CD4-positive, alpha-beta memory T cell (primary cell): ENCODE results near the gene CDA. TPM values are rescaled to one million over a fixed set of nuclear protein-coding genes. Genes with fewer than 3 reads are reported as not detected.
A peak's percentile ranks its signal among the peaks of the same experiment; 100 is the strongest.

ENCODE experiments used
- CTCF ChIA-PET: fragments of 350-600 bp; sonication (Branson Sonifier 250); formaldehyde crosslinking; loops from one replicate; lab custom pipeline; 2021; ENCODE audit warnings: inconsistent platforms; ENCODE audit not compliant: partially characterized antibody; lab: Charles Lee
- POLR2A ChIA-PET: fragments of 350-600 bp; sonication (Branson Sonifier 250); formaldehyde crosslinking; loops from one replicate; lab custom pipeline; 2021; ENCODE audit not compliant: partially characterized antibody; lab: Charles Lee
- DNase-seq, 5 donors: peaks; one replicate each; pipeline versions ENCODE4 v3.0.0 to v3.0.0-alpha.2; 2020 to 2022; ENCODE audit warnings: mixed read lengths in 1 of 5
- H3K27ac ChIP-seq: one replicate; pipeline ENCODE4 v1.7.0; 2013; ENCODE audit warnings: low read depth, low read length
- H3K27me3 ChIP-seq: 2 replicates; pipeline ENCODE4 v1.7.0; 2013; ENCODE audit warnings: mild to moderate bottlenecking, low read length, moderate library complexity; ENCODE audit not compliant: insufficient read depth
- H3K36me3 ChIP-seq: 2 replicates; pipeline ENCODE4 v1.7.0; 2013; ENCODE audit warnings: mild to moderate bottlenecking, low read length, moderate library complexity; ENCODE audit not compliant: insufficient read depth
- H3K4me1 ChIP-seq: 2 replicates; pipeline ENCODE4 v1.7.0; 2013; ENCODE audit warnings: mild to moderate bottlenecking, low read length, moderate library complexity; ENCODE audit not compliant: insufficient read depth
- H3K4me3 ChIP-seq, 2 donors: one replicate each; pipeline ENCODE4 v1.7.0; 2013; ENCODE audit warnings: low read length in 2 of 2, mild to moderate bottlenecking in 1 of 2
- H3K9me3 ChIP-seq, 2 donors: one replicate each; pipeline ENCODE4 v1.7.0; 2013; ENCODE audit warnings: low read length in 2 of 2, control low read depth in 1 of 2; ENCODE audit not compliant: control insufficient read depth in 1 of 2
- H3K27ac Mint-ChIP-seq, 7 donors: one replicate each; pipeline ENCODE4 v1.8.0; 2020 to 2021; ENCODE audit warnings: mixed read lengths in 7 of 7, mild to moderate bottlenecking in 6 of 7, inconsistent platforms in 3 of 7, moderate library complexity in 3 of 7
- H3K27me3 Mint-ChIP-seq, 2 donors: one replicate each; pipeline ENCODE4 v1.8.0; 2020 to 2021; ENCODE audit warnings: mixed read lengths in 2 of 2
- H3K36me3 Mint-ChIP-seq, 2 donors: one replicate each; pipeline ENCODE4 v1.8.0; 2020 to 2021; ENCODE audit warnings: mixed read lengths in 2 of 2, inconsistent platforms in 1 of 2, mild to moderate bottlenecking in 1 of 2
- H3K4me1 Mint-ChIP-seq, 4 donors: one replicate each; pipeline ENCODE4 v1.8.0; 2020 to 2021; ENCODE audit warnings: mixed read lengths in 4 of 4, mild to moderate bottlenecking in 1 of 4
- H3K4me3 Mint-ChIP-seq, 8 donors: one replicate each; pipeline ENCODE4 v1.8.0; 2020 to 2021; ENCODE audit warnings: mixed read lengths in 8 of 8, mild to moderate bottlenecking in 7 of 8, moderate library complexity in 6 of 8, inconsistent platforms in 3 of 8
- H3K9me3 Mint-ChIP-seq, 8 donors: one replicate each; pipeline ENCODE4 v1.8.0; 2020 to 2021; ENCODE audit warnings: mixed read lengths in 8 of 8, mild to moderate bottlenecking in 5 of 8, inconsistent platforms in 3 of 8, moderate library complexity in 1 of 8
- intact Hi-C: fragments of 100-400 bp; cut with micrococcal nuclease; formaldehyde crosslinking; loops from one replicate; pipeline ENCODE4 v1.15.1; 2023
- polyA plus RNA-seq, 2 donors: library from polyadenylated mRNA; unstranded; fragments of 300-500 nt; fragmentation: Illumina TruSeq; gene quantifications; one replicate each; pipeline ENCODE4 v1.2.3, GENCODE V29; 2021
- total RNA-seq, 2 experiments: library from RNA; stranded (reverse); gene quantifications; one replicate each; pipeline ENCODE4 v1.2.3, GENCODE V29; 2021

CDA gene
- total and polyA plus RNA-seq, 4 experiments from 2014 or later: not detected

GRCh38 chr1:20573987-20574386 lies 14.9 kb upstream of the CDA start:
- Mint-ChIP-seq H3K36me3 (no peaks in the 10 kb centered on the region), H3K9me3 (peaks cover 0 to 8% (median 4%) of the 10 kb centered on the region in 8 donors), H3K4me3 (no peak overlapping the region), H3K27ac (no peak overlapping the region), H3K4me1 (peaks cover 0 to 1% (median 0%) of the 10 kb centered on the region in 4 donors), H3K27me3 (peaks cover 22 to 28% of the 10 kb centered on the region in 2 donors)
- Histone ChIP-seq H3K4me1 (no peaks in the 10 kb centered on the region), H3K4me3 (no peak overlapping the region), H3K9me3 (no peaks in the 10 kb centered on the region), H3K36me3 (no peaks in the 10 kb centered on the region), H3K27me3 (no peaks in the 10 kb centered on the region), H3K27ac (no peak overlapping the region)
- ChIA-PET CTCF (interaction anchor here (1.3 kb wide), 1 partner anchor 9 kb away, joined by 4 read pairs; no protein-coding TSS in a partner anchor), POLR2A (no interaction called here)
- intact Hi-C loops: no loop called here
- no peak for DNase-seq

- peak in 4 of 5 donors; percentile 37 to 57 (median 44) for DNase-seq
- Histone ChIP-seq H3K4me1 (no peaks in the 10 kb centered on the region), H3K9me3 (no peaks in the 10 kb centered on the region), H3K4me3 (no peak overlapping the region), H3K27ac (no peak overlapping the region), H3K27me3 (no peaks in the 10 kb centered on the region), H3K36me3 (no peaks in the 10 kb centered on the region)
- Mint-ChIP-seq H3K36me3 (no peaks in the 10 kb centered on the region), H3K9me3 (peaks cover 0 to 8% (median 4%) of the 10 kb centered on the region in 8 donors), H3K27me3 (peaks cover 22 to 25% of the 10 kb centered on the region in 2 donors), H3K4me1 (peaks cover 0 to 1% (median 0%) of the 10 kb centered on the region in 4 donors), H3K27ac (no peak overlapping the region), H3K4me3 (no peak overlapping the region)
- CTCF ChIA-PET: interaction anchor here (1.0 to 1.1 kb wide), 4 partner anchors 12 to 61 kb away, joined by 3 read pairs; no protein-coding TSS in a partner anchor
- intact Hi-C loops: no loop called here
- POLR2A ChIA-PET: no interaction called here
Observed at GRCh38 chr1:20574686-20575540, 14.0 kb upstream of the CDA start.

- CTCF ChIA-PET: interaction anchor here (1.1 kb wide), 3 partner anchors 11 to 60 kb away, joined by 3 read pairs; no protein-coding TSS in a partner anchor
- intact Hi-C loops: no loop called here
- no peaks in the 10 kb centered on the region for H3K4me1 ChIP-seq
- no peak for DNase-seq
- no peak overlapping the region for H3K4me3 Mint-ChIP-seq
- peaks cover 18 to 23% of the 10 kb centered on the region in 2 donors for H3K27me3 Mint-ChIP-seq
- H3K4me1 Mint-ChIP-seq: peaks cover 0 to 1% (median 0%) of the 10 kb centered on the region in 4 donors
- no peaks in the 10 kb centered on the region for H3K27me3 ChIP-seq
- no peak overlapping the region for H3K27ac ChIP-seq
- H3K36me3 Mint-ChIP-seq: no peaks in the 10 kb centered on the region
- H3K27ac Mint-ChIP-seq: no peak overlapping the region
- H3K36me3 ChIP-seq: no peaks in the 10 kb centered on the region
- H3K9me3 ChIP-seq: no peaks in the 10 kb centered on the region
- peaks cover 0 to 8% (median 4%) of the 10 kb centered on the region in 8 donors for H3K9me3 Mint-ChIP-seq
- POLR2A ChIA-PET: no interaction called here
- H3K4me3 ChIP-seq: no peak overlapping the region
Observed at GRCh38 chr1:20575541-20576336, 13.2 kb upstream of the CDA start.

- no peaks in the 10 kb centered on the region for H3K27me3 ChIP-seq
- H3K9me3 Mint-ChIP-seq: peaks cover 0 to 6% (median 0%) of the 10 kb centered on the region in 8 donors
- ChIA-PET CTCF (no interaction called here), POLR2A (no interaction called here)
- H3K27me3 Mint-ChIP-seq: peaks cover 8 to 14% of the 10 kb centered on the region in 2 donors
- no peak overlapping the region for H3K4me3 Mint-ChIP-seq
- H3K4me1 ChIP-seq: no peaks in the 10 kb centered on the region
- intact Hi-C loops: no loop called here
- no peak overlapping the region for H3K27ac ChIP-seq
- H3K36me3 Mint-ChIP-seq: no peaks in the 10 kb centered on the region
- H3K27ac Mint-ChIP-seq: no peak overlapping the region
- no peak for DNase-seq
- no peaks in the 10 kb centered on the region for H3K36me3 ChIP-seq
- peaks cover 0 to 1% (median 0%) of the 10 kb centered on the region in 4 donors for H3K4me1 Mint-ChIP-seq
- no peaks in the 10 kb centered on the region for H3K9me3 ChIP-seq
- no peak overlapping the region for H3K4me3 ChIP-seq
Observed at GRCh38 chr1:20578062-20578461, 10.8 kb upstream of the CDA start.

GRCh38 chr1:20578721-20579395 lies 10.0 kb upstream of the CDA start:
- peaks cover 5 to 7% of the 10 kb centered on the region in 2 donors for H3K27me3 Mint-ChIP-seq

GRCh38 chr1:20584890-20585289 lies 4.0 kb upstream of the CDA start:
- Histone ChIP-seq H3K9me3 (no peaks in the 10 kb centered on the region), H3K27me3 (peaks cover 8% of the 10 kb centered on the region), H3K4me1 (no peaks in the 10 kb centered on the region), H3K36me3 (no peaks in the 10 kb centered on the region), H3K27ac (no peak overlapping the region), H3K4me3 (no peak overlapping the region)
- Mint-ChIP-seq H3K27me3 (peaks cover 32 to 34% of the 10 kb centered on the region in 2 donors), H3K4me1 (peaks cover 0 to 14% (median 5%) of the 10 kb centered on the region in 4 donors), H3K27ac (no peak overlapping the region), H3K36me3 (no peaks in the 10 kb centered on the region), H3K4me3 (no peak overlapping the region), H3K9me3 (peaks cover 0 to 8% (median 0%) of the 10 kb centered on the region in 8 donors)
- ChIA-PET POLR2A (no interaction called here), CTCF (no interaction called here)
- no peak for DNase-seq
- intact Hi-C loops: no loop called here

More at GRCh38 chr1:20578721-20579395, 10.0 kb upstream of the CDA start:
- no peak for DNase-seq
- H3K9me3 ChIP-seq: no peaks in the 10 kb centered on the region
- POLR2A ChIA-PET: no interaction called here
- no peaks in the 10 kb centered on the region for H3K4me1 ChIP-seq
- no peak overlapping the region for H3K4me3 ChIP-seq
- intact Hi-C loops: no loop called here
- CTCF ChIA-PET: no interaction called here
- no peak overlapping the region for H3K4me3 Mint-ChIP-seq
- no peak overlapping the region for H3K27ac Mint-ChIP-seq
- H3K27me3 ChIP-seq: no peaks in the 10 kb centered on the region
- no peaks in the 10 kb centered on the region for H3K36me3 Mint-ChIP-seq
- H3K27ac ChIP-seq: no peak overlapping the region
- H3K36me3 ChIP-seq: no peaks in the 10 kb centered on the region
- H3K4me1 Mint-ChIP-seq: peaks cover 0 to 1% (median 0%) of the 10 kb centered on the region in 4 donors
- peaks cover 0 to 6% (median 0%) of the 10 kb centered on the region in 8 donors for H3K9me3 Mint-ChIP-seq
